Smooth muscle cell (in vitro differentiated cells): ENCODE measurements around the gene GCAT. TPM values are rescaled to one million over a fixed set of nuclear protein-coding genes. Genes with fewer than 3 reads are reported as not detected.

Experiments used
- DNase-seq: peaks from one replicate; lab custom pipeline; 2025; ENCODE audit not compliant: unreplicated experiment; lab: John Stamatoyannopoulos, UW
- H2AFZ ChIP-seq: fragments of 200-600 bp; sonication (generic); 2 replicates; pipeline ENCODE4 v1.6.0; 2016; ENCODE audit warnings: antibody characterized with exemption, low read depth, mild to moderate bottlenecking
- H3F3A ChIP-seq: fragments of 200-600 bp; sonication (generic); 2 replicates; pipeline ENCODE4 v1.6.0; 2017; ENCODE audit warnings: antibody characterized with exemption, low read depth
- H3K27ac ChIP-seq: fragments of 200-600 bp; sonication (generic); 2 replicates; pipeline ENCODE4 v1.5.1; 2016; ENCODE audit warnings: low read depth, mild to moderate bottlenecking
- H3K27me3 ChIP-seq: fragments of 200-600 bp; sonication (generic); 2 replicates; pipeline ENCODE4 v1.6.1; 2016; ENCODE audit warnings: low read depth, mild to moderate bottlenecking
- H3K36me3 ChIP-seq: fragments of 200-600 bp; sonication (generic); 2 replicates; pipeline ENCODE4 v1.5.1; 2016; ENCODE audit warnings: low read depth
- H3K4me1 ChIP-seq: fragments of 200-600 bp; sonication (generic); 2 replicates; pipeline ENCODE4 v1.5.1; 2016; ENCODE audit warnings: low read depth
- H3K4me2 ChIP-seq: fragments of 200-600 bp; sonication (generic); 2 replicates; pipeline ENCODE4 v1.6.0; 2016; ENCODE audit warnings: mild to moderate bottlenecking
- H3K4me3 ChIP-seq: fragments of 200-600 bp; sonication (generic); 2 replicates; pipeline ENCODE4 v1.5.1; 2016; ENCODE audit warnings: mild to moderate bottlenecking
- H3K79me2 ChIP-seq: fragments of 200-600 bp; sonication (generic); 2 replicates; pipeline ENCODE4 v1.6.0; 2016; ENCODE audit warnings: low read depth, mild to moderate bottlenecking
- H3K9ac ChIP-seq: fragments of 200-600 bp; sonication (generic); 2 replicates; pipeline ENCODE4 v1.6.0; 2016; ENCODE audit warnings: low read depth
- H3K9me3 ChIP-seq: fragments of 200-600 bp; sonication (generic); replicated peaks from 2 replicates; pipeline ENCODE4 v1.5.1; 2016; ENCODE audit warnings: low read depth
- H4K20me1 ChIP-seq: fragments of 200-600 bp; sonication (generic); 2 replicates; pipeline ENCODE4 v1.6.0; 2016; ENCODE audit warnings: low read depth
- CTCF ChIP-seq: fragments of 200-600 bp; sonication (generic); IDR thresholded peaks from 2 replicates; pipeline ENCODE4 v1.5.1; 2017; ENCODE audit warnings: borderline replicate concordance, mild to moderate bottlenecking, antibody characterized with exemption; ENCODE audit not compliant: insufficient read depth, poor library complexity, severe bottlenecking
- WGBS: methylation state at CpG from one replicate; pipeline ENCODE4 v1.1.7; 2016; ENCODE audit warnings: low lambda C conversion rate; 5-methylcytosine and 5-hydroxymethylcytosine counted together
- polyA plus RNA-seq: library from polyadenylated mRNA; unstranded; fragments of >200 nt; fragmentation: Nextera tagmentation; extraction: Ambion mirVana; gene quantifications from 2 replicates; pipeline ENCODE4 v1.2.1, GENCODE V29; 2016
- total RNA-seq: library from RNA; depleted of rRNA; stranded (reverse); fragments of >200 nt; gene quantifications from 2 replicates; pipeline ENCODE4 v1.2.3, GENCODE V29; 2014

Gene GCAT
- total and polyA plus RNA-seq, 2 experiments from 2014 or later, result 13.5 to 30.6 TPM

DNA sequence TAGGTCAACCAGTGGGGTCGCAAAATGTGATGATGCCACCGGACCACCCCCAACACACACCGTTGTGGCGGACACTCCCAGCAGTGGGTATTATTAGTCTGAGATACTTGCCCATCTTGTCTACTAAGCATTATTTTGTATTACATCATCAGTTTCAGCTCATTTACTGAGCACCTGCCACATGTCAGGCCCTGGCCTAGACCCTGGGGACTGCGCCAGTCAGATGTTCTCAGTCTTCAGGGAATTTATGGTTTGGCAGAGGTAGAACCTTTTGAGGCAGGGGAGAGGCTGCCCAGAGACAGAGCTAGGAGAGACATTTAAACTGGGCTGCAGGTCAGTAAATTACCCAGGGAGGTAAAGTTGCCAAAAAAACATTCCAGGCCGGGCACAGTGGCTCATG is 43.1 kb upstream of the GCAT start:
- Histone ChIP-seq H3K9ac (no peak overlapping the region), H3K36me3 (no peaks in the 10 kb centered on the region), H4K20me1 (peaks cover 42% of the 10 kb centered on the region), H2AFZ (no peak overlapping the region), H3K4me1 (no peaks in the 10 kb centered on the region), H3K27me3 (no peaks in the 10 kb centered on the region), H3K9me3 (no peaks in the 10 kb centered on the region), H3K27ac (no peak overlapping the region), H3K4me3 (no peak overlapping the region), H3K4me2 (no peak overlapping the region), H3K79me2 (no peaks in the 10 kb centered on the region), H3F3A (no peaks in the 10 kb centered on the region)
- WGBS, result 97% methylated on average over 6 of the region's 6 CpGs
- no peak for DNase-seq
- no peak for TF ChIP-seq CTCF

- H3K36me3 ChIP-seq, result no peaks in the 10 kb centered on the region
- peaks cover 35% of the 10 kb centered on the region for H4K20me1 ChIP-seq
- no peak overlapping the region for H3K9ac ChIP-seq
- TF ChIP-seq CTCF, result no peak
- no peaks in the 10 kb centered on the region for H3K79me2 ChIP-seq
- no peaks in the 10 kb centered on the region for H3F3A ChIP-seq
- H3K27me3 ChIP-seq, result no peaks in the 10 kb centered on the region
- H3K27ac ChIP-seq, result no peak overlapping the region
- no peak overlapping the region for H2AFZ ChIP-seq
- H3K9me3 ChIP-seq, result no peaks in the 10 kb centered on the region
- WGBS, result 98% methylated on average over 13 of the region's 13 CpGs
- no peak overlapping the region for H3K4me3 ChIP-seq
- no peak for DNase-seq
- no peaks in the 10 kb centered on the region for H3K4me1 ChIP-seq
- no peak overlapping the region for H3K4me2 ChIP-seq
Measured at GRCh38 chr22:37765498-37765897, 42.2 kb upstream of the GCAT start.

DNA sequence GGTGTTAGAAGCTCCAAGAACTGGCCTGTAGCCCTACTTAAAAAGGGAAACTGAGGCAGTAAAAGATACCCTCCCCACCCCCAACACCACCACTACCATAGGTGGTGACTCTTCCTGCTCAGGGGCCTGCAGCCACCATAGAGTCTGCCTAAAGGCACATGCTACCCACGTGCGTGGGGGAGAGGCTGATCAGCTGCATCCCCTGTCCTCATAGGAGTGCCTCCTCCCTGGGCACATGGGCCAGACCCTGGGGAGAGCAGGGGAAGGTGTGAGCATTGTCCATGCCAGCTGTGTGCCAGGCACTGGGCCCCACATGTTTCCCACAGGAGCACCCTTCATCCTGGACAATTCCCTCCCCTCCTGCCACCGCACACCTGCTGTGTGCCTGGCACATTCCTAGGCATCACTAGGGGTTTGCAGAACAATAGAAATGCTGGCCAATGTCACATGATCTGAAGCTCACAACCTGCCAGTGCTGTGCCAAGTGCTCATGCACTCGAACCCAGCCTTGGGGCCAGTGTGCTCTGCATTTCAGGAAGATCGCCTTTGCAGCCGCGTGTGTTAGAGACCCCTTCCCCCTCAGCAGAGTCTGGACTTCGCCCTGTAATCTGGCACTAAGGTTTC is 41.7 kb upstream of the GCAT start:
- Histone ChIP-seq H3K4me2 (no peak overlapping the region), H3K4me1 (no peaks in the 10 kb centered on the region), H3K27me3 (no peaks in the 10 kb centered on the region), H3K9ac (no peak overlapping the region), H3K9me3 (no peaks in the 10 kb centered on the region), H4K20me1 (peaks cover 29% of the 10 kb centered on the region), H3K27ac (no peak overlapping the region), H2AFZ (no peak overlapping the region), H3K4me3 (no peak overlapping the region), H3K36me3 (no peaks in the 10 kb centered on the region), H3F3A (no peaks in the 10 kb centered on the region), H3K79me2 (no peaks in the 10 kb centered on the region)
- DNase-seq, result no peak
- 93% methylated on average over 8 of the region's 8 CpGs for WGBS
- no peak for TF ChIP-seq CTCF

GRCh38 chr22:37768273-37768672 is 39.5 kb upstream of the GCAT start:
- no peak overlapping the region for H2AFZ ChIP-seq

More at GRCh38 chr22:37768273-37768672, 39.5 kb upstream of the GCAT start:
- no peaks in the 10 kb centered on the region for H3K4me1 ChIP-seq
- no peaks in the 10 kb centered on the region for H3K9me3 ChIP-seq
- H3F3A ChIP-seq, result no peaks in the 10 kb centered on the region
- WGBS, result 92% methylated on average over 3 of the region's 3 CpGs
- peak; percentile 30 for TF ChIP-seq CTCF
- no peak overlapping the region for H3K27ac ChIP-seq
- H3K36me3 ChIP-seq, result no peaks in the 10 kb centered on the region
- H3K79me2 ChIP-seq, result no peaks in the 10 kb centered on the region
- H3K4me2 ChIP-seq, result no peak overlapping the region
- H3K27me3 ChIP-seq, result no peaks in the 10 kb centered on the region
- no peak overlapping the region for H3K4me3 ChIP-seq
- DNase-seq, result no peak
- H4K20me1 ChIP-seq, result peaks cover 10% of the 10 kb centered on the region
- no peak overlapping the region for H3K9ac ChIP-seq
